Left ventricle myocardium inferior (tissue), 1 donor: ENCODE measurements around the gene PLCL2. TPM values are rescaled to one million over a fixed set of nuclear protein-coding genes. Genes with fewer than 3 reads are reported as not detected.

Experiments
- DNase-seq: peaks from one replicate; pipeline ENCODE4 v3.0.0-alpha.2; 2020
- H3K27ac ChIP-seq: fragments of 200-600 bp; replicated peaks from 2 replicates; pipeline ENCODE4 v1.8.0; 2021
- H3K27me3 ChIP-seq: fragments of 200-600 bp; 2 replicates; pipeline ENCODE4 v1.8.0; 2021; ENCODE audit warnings: low read depth
- H3K36me3 ChIP-seq: fragments of 200-600 bp; 2 replicates; pipeline ENCODE4 v1.8.0; 2021
- H3K4me1 ChIP-seq: fragments of 200-600 bp; 2 replicates; pipeline ENCODE4 v1.8.0; 2021
- H3K4me3 ChIP-seq: fragments of 200-600 bp; 2 replicates; pipeline ENCODE4 v1.8.0; 2021; ENCODE audit warnings: mild to moderate bottlenecking, moderate library complexity
- H3K9me3 ChIP-seq: fragments of 200-600 bp; replicated peaks from 2 replicates; pipeline ENCODE4 v1.8.0; 2021
- intact Hi-C: fragments of 100-400 bp; cut with micrococcal nuclease; formaldehyde crosslinking; loops from one replicate; pipeline ENCODE4 v1.11.0; 2022
- total RNA-seq: library from RNA; stranded (reverse); fragmentation: NEBNext Ultra II Directional; extraction: Animal tissue kit (Norgen Biotek cat#: 25700); gene quantifications from one replicate; pipeline ENCODE4 v1.2.1, GENCODE V29; 2021
- TF ChIP-seq, protein P1 (sequence below): fragments of 200-600 bp; IDR thresholded peaks from 2 replicates; pipeline ENCODE4 v1.8.0; 2021; ENCODE audit warnings: antibody characterized with exemption, mild to moderate bottlenecking, borderline replicate concordance
- donor health status: DM: no; HTN: yes; CAD: no; lungs with severe emphysema.

PLCL2 gene
- total RNA-seq, 1 donor from 2014 or later: 48.1 TPM

GRCh38 chr3:16935781-16936180, 51.0 kb downstream of the PLCL2 start:
- intact Hi-C loops: no loop called here
- Histone ChIP-seq H3K27me3 (no peaks in the 10 kb centered on the region), H3K27ac (no peak overlapping the region), H3K9me3 (peaks cover 5% of the 10 kb centered on the region), H3K36me3 (no peaks in the 10 kb centered on the region), H3K4me3 (no peak overlapping the region), H3K4me1 (peaks cover 92% of the 10 kb centered on the region)
- TF ChIP-seq, protein P1, sequence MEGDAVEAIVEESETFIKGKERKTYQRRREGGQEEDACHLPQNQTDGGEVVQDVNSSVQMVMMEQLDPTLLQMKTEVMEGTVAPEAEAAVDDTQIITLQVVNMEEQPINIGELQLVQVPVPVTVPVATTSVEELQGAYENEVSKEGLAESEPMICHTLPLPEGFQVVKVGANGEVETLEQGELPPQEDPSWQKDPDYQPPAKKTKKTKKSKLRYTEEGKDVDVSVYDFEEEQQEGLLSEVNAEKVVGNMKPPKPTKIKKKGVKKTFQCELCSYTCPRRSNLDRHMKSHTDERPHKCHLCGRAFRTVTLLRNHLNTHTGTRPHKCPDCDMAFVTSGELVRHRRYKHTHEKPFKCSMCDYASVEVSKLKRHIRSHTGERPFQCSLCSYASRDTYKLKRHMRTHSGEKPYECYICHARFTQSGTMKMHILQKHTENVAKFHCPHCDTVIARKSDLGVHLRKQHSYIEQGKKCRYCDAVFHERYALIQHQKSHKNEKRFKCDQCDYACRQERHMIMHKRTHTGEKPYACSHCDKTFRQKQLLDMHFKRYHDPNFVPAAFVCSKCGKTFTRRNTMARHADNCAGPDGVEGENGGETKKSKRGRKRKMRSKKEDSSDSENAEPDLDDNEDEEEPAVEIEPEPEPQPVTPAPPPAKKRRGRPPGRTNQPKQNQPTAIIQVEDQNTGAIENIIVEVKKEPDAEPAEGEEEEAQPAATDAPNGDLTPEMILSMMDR: no peak
- DNase-seq: no peak

GRCh38 chr3:16936233-16936632, 51.5 kb downstream of the PLCL2 start:
- TF ChIP-seq, protein P1: no peak
- intact Hi-C loops: no loop called here
- Histone ChIP-seq H3K36me3 (no peaks in the 10 kb centered on the region), H3K9me3 (peaks cover 5% of the 10 kb centered on the region), H3K27me3 (no peaks in the 10 kb centered on the region), H3K4me3 (no peak overlapping the region), H3K27ac (no peak overlapping the region), H3K4me1 (peaks cover 92% of the 10 kb centered on the region)
- DNase-seq: no peak

GRCh38 chr3:16936676-16937230, 52.0 kb downstream of the PLCL2 start:
- no peak for DNase-seq
- Histone ChIP-seq H3K36me3 (no peaks in the 10 kb centered on the region), H3K27ac (no peak overlapping the region), H3K9me3 (peaks cover 1% of the 10 kb centered on the region), H3K4me1 (peaks cover 97% of the 10 kb centered on the region), H3K27me3 (no peaks in the 10 kb centered on the region), H3K4me3 (no peak overlapping the region)
- TF ChIP-seq, protein P1: no peak
- intact Hi-C loops: no loop called here

DNA sequence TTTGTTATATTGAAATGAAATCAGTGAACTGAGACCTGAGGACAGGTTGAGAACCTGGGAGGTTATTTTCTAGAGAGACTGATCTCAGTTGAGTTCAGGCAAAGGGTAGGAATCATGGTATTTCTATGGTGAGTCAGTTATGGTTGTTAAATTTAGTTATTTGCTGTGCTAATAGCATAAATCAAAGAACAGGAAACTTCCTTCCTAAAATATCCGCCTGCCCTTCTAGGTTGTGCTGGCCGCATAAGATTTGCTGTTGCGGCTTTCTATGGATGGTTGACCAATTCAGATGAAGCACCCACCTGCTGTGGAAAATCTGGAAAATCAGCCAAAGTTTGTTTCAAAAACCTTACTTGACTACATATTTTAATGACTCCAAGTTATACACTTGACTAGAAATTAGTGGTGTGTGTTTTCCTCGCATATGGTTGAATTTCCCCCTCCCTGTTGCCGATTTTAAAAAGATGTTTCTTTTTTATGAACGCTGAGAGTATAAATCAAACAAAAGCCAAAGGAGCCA, 52.6 kb downstream of the PLCL2 start:
- Histone ChIP-seq H3K27ac (no peak overlapping the region), H3K9me3 (no peaks in the 10 kb centered on the region), H3K36me3 (no peaks in the 10 kb centered on the region), H3K4me1 (peaks cover 100% of the 10 kb centered on the region), H3K4me3 (no peak overlapping the region), H3K27me3 (no peaks in the 10 kb centered on the region)
- intact Hi-C loops: no loop called here
- no peak for DNase-seq
- TF ChIP-seq, protein P1: no peak

GRCh38 chr3:16940769-16941700, 56.3 kb downstream of the PLCL2 start:
- DNase-seq: no peak
- H3K4me1 ChIP-seq: peaks cover 95% of the 10 kb centered on the region
- TF ChIP-seq, protein P1: no peak
- H3K36me3 ChIP-seq: no peaks in the 10 kb centered on the region
- peak overlapping the region; percentile 66 for H3K27ac ChIP-seq
- intact Hi-C loops: no loop called here
- no peaks in the 10 kb centered on the region for H3K27me3 ChIP-seq
- H3K9me3 ChIP-seq: no peaks in the 10 kb centered on the region
- H3K4me3 ChIP-seq: no peak overlapping the region
